H1 (cell line): ENCODE measurements around the gene SARNP. TPM values are rescaled to one million over a fixed set of nuclear protein-coding genes. Genes with fewer than 3 reads are reported as not detected.

Experiments used
- CTBP2 ChIP-seq: IDR thresholded peaks from 2 replicates; pipeline ENCODE4 v1.7.0; 2011; ENCODE audit warnings: borderline replicate concordance, mild to moderate bottlenecking, moderate library complexity, mixed read lengths, low read length; ENCODE audit not compliant: insufficient read depth, insufficient read length
- E2F6 ChIP-seq: IDR thresholded peaks from 2 replicates; pipeline ENCODE4 v1.6.1; 2012; ENCODE audit warnings: inconsistent platforms
- EGR1 ChIP-seq: IDR thresholded peaks from 2 replicates; pipeline ENCODE4 v1.6.1; 2011; ENCODE audit warnings: low read depth, low read length, borderline replicate concordance
- POLR2AphosphoS5 ChIP-seq: IDR thresholded peaks from 2 replicates; pipeline ENCODE4 v1.6.1; 2011; ENCODE audit warnings: low read depth, low read length
- SIRT6 ChIP-seq: IDR thresholded peaks from one replicate; pipeline ENCODE4 v1.7.1; 2012; ENCODE audit warnings: low read length, inconsistent platforms
- USF2 ChIP-seq: IDR thresholded peaks from 2 replicates; pipeline ENCODE4 v1.6.1; 2011; ENCODE audit warnings: low read length, improper control_type of control experiment
- YY1 ChIP-seq: IDR thresholded peaks from 2 replicates; pipeline ENCODE4 v1.6.1; 2011; ENCODE audit warnings: low read depth, mild to moderate bottlenecking, low read length
- polyA plus RNA-seq, 7 experiments: library from polyadenylated mRNA; depleted of rRNA in 3 of 7; stranded (reverse) in 5 of 7; unstranded in 2 of 7; fragments of >200 nt in 5 of 7; fragments of 200-250 nt in 2 of 7; gene quantifications; 1 replicate in 5 of 7; 2 replicates in 1 of 7; 4 replicates in 1 of 7; pipeline versions ENCODE4 v1.2.1 to v1.2.3, GENCODE V29; 2011 to 2013; ENCODE audit warnings: missing spikeins in 2 of 7, mixed read lengths in 2 of 7
- total RNA-seq: library from RNA; stranded (reverse); fragmentation: NEBNext Ultra II Directional; extraction: Animal tissue kit (Norgen Biotek cat#: 25700); gene quantifications from 2 replicates; pipeline ENCODE4 v1.2.1, GENCODE V29; 2021

The SARNP gene
- total and polyA plus RNA-seq, 2 of the 8 experiments (the other 6 are each of a cell fraction or from before 2014, with no cell fraction given) = 114 to 226 TPM

- TF ChIP-seq CTBP2 (no peak), SIRT6 (no peak), POLR2AphosphoS5 (no peak), YY1 (no peak), E2F6 (no peak), EGR1 (no peak), USF2 (no peak)
Measured at GRCh38 chr12:55732288-55732687, 85.2 kb downstream of the SARNP start (continued).
